GM10248 (cell line): ENCODE results near the gene ST6GAL2.

Experiments used
- CTCF ChIA-PET: fragments of 300-600 bp; sonication (Branson Sonifier 250); formaldehyde crosslinking; extraction: SDS; loops from one replicate; lab custom pipeline; 2021; ENCODE audit warnings: antibody characterized with exemption; lab: Yijun Ruan, JAX
- POLR2A ChIA-PET: fragments of 350-650 bp; sonication (Branson Sonifier 250); formaldehyde crosslinking; extraction: SDS; loops from one replicate; lab custom pipeline; 2020; ENCODE audit warnings: antibody characterized with exemption; lab: Yijun Ruan, JAX
- DNase-seq: peaks from one replicate; pipeline ENCODE4 v3.0.0; 2012; ENCODE audit errors: extremely low spot score
- TF ChIP-seq, protein P1 (sequence below): IDR thresholded peaks from 2 replicates; pipeline ENCODE4 v1.5.1; 2012; ENCODE audit warnings: mild to moderate bottlenecking, low read depth; ENCODE audit errors: extremely low read depth, missing control alignments, control extremely low read depth

The ST6GAL2 gene

DNA sequence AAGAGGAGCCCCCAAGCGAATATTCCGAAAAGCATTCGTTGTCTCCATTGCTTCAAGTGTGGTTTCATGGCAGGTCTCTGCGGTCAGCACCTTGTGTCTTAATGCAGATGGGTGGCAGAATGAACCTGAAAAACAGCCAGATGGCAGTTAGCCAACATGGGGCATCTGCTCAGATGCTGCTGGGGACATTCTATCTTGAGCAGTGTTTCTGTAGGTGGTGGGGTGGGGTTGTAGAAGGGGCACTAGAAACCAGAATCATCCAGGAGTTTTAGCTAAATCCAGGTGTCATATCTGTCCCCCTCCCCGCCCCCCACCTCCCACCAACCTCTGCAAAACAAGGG, 42.1 kb downstream of the ST6GAL2 start:
- POLR2A ChIA-PET = no interaction called here
- CTCF ChIA-PET = no interaction called here
- TF ChIP-seq, protein P1, sequence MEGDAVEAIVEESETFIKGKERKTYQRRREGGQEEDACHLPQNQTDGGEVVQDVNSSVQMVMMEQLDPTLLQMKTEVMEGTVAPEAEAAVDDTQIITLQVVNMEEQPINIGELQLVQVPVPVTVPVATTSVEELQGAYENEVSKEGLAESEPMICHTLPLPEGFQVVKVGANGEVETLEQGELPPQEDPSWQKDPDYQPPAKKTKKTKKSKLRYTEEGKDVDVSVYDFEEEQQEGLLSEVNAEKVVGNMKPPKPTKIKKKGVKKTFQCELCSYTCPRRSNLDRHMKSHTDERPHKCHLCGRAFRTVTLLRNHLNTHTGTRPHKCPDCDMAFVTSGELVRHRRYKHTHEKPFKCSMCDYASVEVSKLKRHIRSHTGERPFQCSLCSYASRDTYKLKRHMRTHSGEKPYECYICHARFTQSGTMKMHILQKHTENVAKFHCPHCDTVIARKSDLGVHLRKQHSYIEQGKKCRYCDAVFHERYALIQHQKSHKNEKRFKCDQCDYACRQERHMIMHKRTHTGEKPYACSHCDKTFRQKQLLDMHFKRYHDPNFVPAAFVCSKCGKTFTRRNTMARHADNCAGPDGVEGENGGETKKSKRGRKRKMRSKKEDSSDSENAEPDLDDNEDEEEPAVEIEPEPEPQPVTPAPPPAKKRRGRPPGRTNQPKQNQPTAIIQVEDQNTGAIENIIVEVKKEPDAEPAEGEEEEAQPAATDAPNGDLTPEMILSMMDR = no peak
- no peak for DNase-seq

- TF ChIP-seq, protein P1 = no peak
- ChIA-PET CTCF (interaction anchor here (1.0 kb wide), 1 partner anchor 9 kb away, joined by 3 read pairs; no protein-coding TSS in a partner anchor), POLR2A (no interaction called here)
- no peak for DNase-seq
Observed at GRCh38 chr2:106843001-106843909, 42.7 kb downstream of the ST6GAL2 start.

DNA sequence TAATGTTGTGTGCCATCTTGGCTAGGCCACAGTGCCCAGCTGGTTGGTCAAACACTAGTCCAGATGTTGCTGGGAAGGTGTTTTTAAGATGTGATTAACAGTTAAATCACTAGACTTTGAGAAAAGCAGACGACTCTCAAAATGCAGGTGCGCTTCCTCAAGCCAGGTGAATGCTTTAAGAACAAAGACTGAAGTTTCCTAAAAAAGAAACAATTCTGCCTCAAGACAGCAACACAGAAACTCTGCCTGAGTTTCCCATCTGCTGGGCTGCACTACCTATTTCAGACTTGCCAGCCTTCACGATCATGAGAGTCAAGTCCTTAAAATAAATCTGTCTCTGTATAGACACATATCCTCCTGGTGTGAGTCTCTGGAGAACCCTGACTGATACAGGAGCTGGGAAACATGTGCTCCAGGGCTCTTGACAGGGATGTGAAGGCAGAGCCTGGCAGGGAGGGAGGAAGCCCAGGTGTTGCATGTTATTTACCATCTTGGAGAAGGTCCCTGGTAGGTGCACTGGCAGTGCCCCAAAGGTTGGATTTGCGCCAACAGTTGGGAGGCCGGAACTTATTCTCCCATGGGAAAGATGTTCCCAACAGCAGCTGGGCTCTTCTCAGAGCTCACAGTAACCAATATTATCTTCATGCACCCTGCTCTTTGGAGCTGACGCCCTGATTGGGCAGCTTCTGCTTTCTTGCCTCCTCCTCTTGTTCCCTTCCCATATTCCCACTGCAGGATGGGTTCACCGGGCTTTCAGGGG, 43.9 kb downstream of the ST6GAL2 start:
- ChIA-PET CTCF (interaction anchor here (1.0 kb wide), 1 partner anchor 8 kb away, joined by 3 read pairs; no protein-coding TSS in a partner anchor), POLR2A (no interaction called here)
- TF ChIP-seq, protein P1 = no peak
- no peak for DNase-seq

GRCh38 chr2:106840818-106841217, 45.1 kb downstream of the ST6GAL2 start:
- TF ChIP-seq, protein P1 = no peak
- POLR2A ChIA-PET = no interaction called here
- DNase-seq = no peak
- CTCF ChIA-PET = no interaction called here

DNA sequence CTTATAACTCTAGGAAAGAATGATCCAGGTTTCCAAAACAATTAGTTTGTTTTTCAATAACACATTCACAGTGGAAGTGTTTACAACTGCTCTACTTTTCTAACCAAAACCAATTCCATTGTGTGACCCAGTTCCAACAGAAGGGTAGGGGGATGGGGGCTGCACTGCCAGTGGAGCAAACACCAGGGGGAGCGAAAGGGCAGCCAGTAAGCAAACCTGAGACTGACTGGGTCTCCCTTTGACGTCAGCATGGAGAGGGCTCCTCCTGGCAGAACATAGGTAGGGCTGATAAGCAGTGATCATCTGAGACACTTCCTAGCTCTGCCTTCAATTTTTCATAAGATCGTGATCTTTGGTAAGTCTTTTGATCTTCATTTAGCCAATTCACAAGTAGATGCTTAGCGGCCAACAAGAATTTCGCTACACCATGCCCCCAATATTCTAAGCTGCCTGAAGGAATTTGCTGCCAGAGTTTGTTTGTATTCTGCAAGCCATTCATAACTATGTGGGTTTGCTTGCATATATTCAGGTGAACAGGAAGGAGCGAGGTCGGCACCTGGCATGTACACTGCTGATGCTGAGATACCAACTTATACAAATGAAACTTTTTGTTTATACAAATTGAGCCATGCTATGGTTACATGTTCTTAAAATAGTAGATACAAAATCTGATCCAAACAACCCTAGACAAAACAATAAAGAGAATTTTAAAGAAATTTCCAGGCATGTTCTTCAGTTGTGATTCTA, 45.9 kb downstream of the ST6GAL2 start:
- ChIA-PET POLR2A (no interaction called here), CTCF (no interaction called here)
- DNase-seq = no peak
- TF ChIP-seq, protein P1 = no peak

- POLR2A ChIA-PET = no interaction called here
- CTCF ChIA-PET = no interaction called here
- no peak for DNase-seq
Observed at GRCh38 chr2:106833256-106833655, 52.7 kb downstream of the ST6GAL2 start.

More at GRCh38 chr2:106833256-106833655, 52.7 kb downstream of the ST6GAL2 start:
- TF ChIP-seq, protein P1 = no peak
